Stimulated activated CD4-positive, alpha-beta T cell treated with anti-CD3 and anti-CD28 coated beads, TNF-alpha, amount 100 ng/mL, for 1 hour (primary cell): Measurements from ENCODE around the gene SERPINA4.

Experiments used
- DNase-seq, 3 donors: peaks; one replicate each; pipeline ENCODE4 v3.0.0-alpha.2; 2020; ENCODE audit warnings: low read depth in 3 of 3, low spot score in 1 of 3

Gene SERPINA4

GRCh38 chr14:94560751-94561655, at the start of gene SERPINA4:
SERPINA4 (plus strand) TSS chr14:94561442; CDS start chr14:94563483, 2,041 bp downstream.
- no peak for DNase-seq

- DNase-seq, result no peak
Observed at GRCh38 chr14:94514351-94514750, 46.9 kb upstream of the SERPINA4 start.

GRCh38 chr14:94515426-94515825, 45.8 kb upstream of the SERPINA4 start:
- DNase-seq, result no peak

- DNase-seq, result no peak
Observed at GRCh38 chr14:94515856-94516255, 45.4 kb upstream of the SERPINA4 start.

GRCh38 chr14:94517248-94517640, 44.0 kb upstream of the SERPINA4 start:
- DNase-seq, result no peak

- DNase-seq, result no peak
Observed at GRCh38 chr14:94517641-94518257, 43.5 kb upstream of the SERPINA4 start.

GRCh38 chr14:94521375-94522114, 39.7 kb upstream of the SERPINA4 start:
- no peak for DNase-seq

- DNase-seq, result no peak
Observed at GRCh38 chr14:94522115-94522724, 39.0 kb upstream of the SERPINA4 start.

- no peak for DNase-seq
Observed at GRCh38 chr14:94523265-94523664, 38.0 kb upstream of the SERPINA4 start.

- DNase-seq, result no peak
Observed at GRCh38 chr14:94524093-94524492, 37.1 kb upstream of the SERPINA4 start.

GRCh38 chr14:94531187-94531586, 30.1 kb upstream of the SERPINA4 start:
- DNase-seq, result no peak

GRCh38 chr14:94532447-94532846, 28.8 kb upstream of the SERPINA4 start:
- no peak for DNase-seq

GRCh38 chr14:94535506-94535905, 25.7 kb upstream of the SERPINA4 start:
- no peak for DNase-seq

GRCh38 chr14:94536836-94537235, 24.4 kb upstream of the SERPINA4 start:
- no peak for DNase-seq

- DNase-seq, result no peak
Observed at GRCh38 chr14:94538070-94538740, 23.0 kb upstream of the SERPINA4 start.

GRCh38 chr14:94539181-94539580, 22.1 kb upstream of the SERPINA4 start:
- DNase-seq, result no peak

- no peak for DNase-seq
Observed at GRCh38 chr14:94540031-94540794, 21.0 kb upstream of the SERPINA4 start.

- DNase-seq, result no peak
Observed at GRCh38 chr14:94541234-94541975, 19.8 kb upstream of the SERPINA4 start.

GRCh38 chr14:94542111-94542810, 19.0 kb upstream of the SERPINA4 start:
- no peak for DNase-seq
